Measurements from ENCODE around the gene TMEM164. TPM values are rescaled to one million over a fixed set of nuclear protein-coding genes. Genes with fewer than 3 reads are reported as not detected.

TMEM164 gene
- total and polyA plus RNA-seq, 2 of the 4 experiments (the other 2 are of a cell fraction): 6.3 to 7.1 TPM

DNA sequence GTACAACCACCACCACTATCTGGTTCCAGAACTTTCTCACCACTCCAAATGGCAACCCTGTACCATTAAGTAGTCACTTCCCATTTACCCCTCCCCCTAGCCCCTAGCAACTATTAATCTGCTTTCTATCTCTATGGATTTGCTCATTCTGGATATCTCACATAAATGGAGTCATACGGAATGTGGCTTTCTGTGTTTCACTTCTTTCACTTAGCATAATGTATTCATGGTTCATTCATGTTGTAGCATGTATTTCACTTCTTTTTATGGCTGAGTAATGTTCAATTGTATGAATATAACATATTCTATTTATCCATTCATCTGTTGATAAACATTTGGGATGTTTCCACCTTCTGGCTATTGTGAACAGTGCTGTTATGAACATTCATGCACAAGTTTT is 210.3 kb downstream of the TMEM164 start:
- CTCF ChIA-PET: no interaction called here

More for the DNA sequence above, 210.3 kb downstream of the TMEM164 start:
- H4K8ac ChIP-seq (ENCODE audit: low read depth in 2 of 2, low read length in 2 of 2): no peak overlapping the region
- no peaks in the 10 kb centered on the region for H3K9me1 ChIP-seq (ENCODE audit: insufficient read depth, low read length)
- no peak overlapping the region for H2BK20ac ChIP-seq (ENCODE audit: low read depth, low read length)
- no peak overlapping the region for H2BK15ac ChIP-seq (ENCODE audit: low read depth, low read length)
- no peaks in the 10 kb centered on the region for H3K36me3 ChIP-seq (ENCODE audit: control insufficient read depth, insufficient read depth, low read length)
- H4K91ac ChIP-seq (ENCODE audit: insufficient read depth, low read depth, low read length): no peak overlapping the region
- no peak overlapping the region for H3K18ac ChIP-seq (ENCODE audit: low read depth, low read length)
- POLR2A ChIA-PET (ENCODE audit: unreplicated experiment): no interaction called here
- no peak overlapping the region; the same call in 1 of the 2 replicates for H2BK120ac ChIP-seq (ENCODE audit: low read depth, low read length)
- no CpG with 5 or more reads among the region's 1 CpG for WGBS, 2 experiments (ENCODE audit: extremely low coverage in 2 of 2, insufficient read length in 1 of 2)
- H3K4me1 ChIP-seq (ENCODE audit: control insufficient read depth, insufficient read depth, low read length): peaks cover 7% of the 10 kb centered on the region
- no peak overlapping the region for H4K5ac ChIP-seq (ENCODE audit: low read depth, low read length)
- dilution Hi-C loops (cut with HindIII; ENCODE audit: low sequenced_read_pairs, unreplicated experiment): no loop called here
- H3K27ac ChIP-seq (ENCODE audit: insufficient read depth, low read length): no peak overlapping the region
- no peak overlapping the region for H3K23ac ChIP-seq (ENCODE audit: low read depth, low read length)
- no peak overlapping the region for H2AK9ac ChIP-seq (replicated peaks; ENCODE audit: low read depth, low read length, poor library complexity)
- intact Hi-C loops (cut with micrococcal nuclease): no loop called here
- no peaks in the 10 kb centered on the region for H3K27me3 ChIP-seq (ENCODE audit: control insufficient read depth, insufficient read depth, low read length)
- DNase-seq (no peak), ATAC-seq (ENCODE audit: low read depth) (no peak)
- no peaks in the 10 kb centered on the region for H3K9me3 ChIP-seq (ENCODE audit: control insufficient read depth, insufficient read depth, low read length)
- H4K20me1 ChIP-seq (ENCODE audit: insufficient read depth, low read length): no peaks in the 10 kb centered on the region
- H2BK5ac ChIP-seq (ENCODE audit: low read depth, low read length, poor library complexity, severe bottlenecking): no peak overlapping the region
- BruUV-seq (replicated peaks): no TSS peak
- no peak overlapping the region for H3K56ac ChIP-seq (ENCODE audit: extremely low read depth, insufficient read depth, low read length)
- no peak overlapping the region for H3K9ac ChIP-seq (ENCODE audit: low read depth, low read length)
- TF ChIP-seq BHLHE40 (IDR thresholded peaks at IDR 0.05; ENCODE audit: low read depth, low read length) (no peak), NFE2L2 (IDR thresholded peaks at IDR 0.05; ENCODE audit: low read depth, low read length) (no peak), MAFK (IDR thresholded peaks at IDR 0.05; ENCODE audit: low read depth, low read length) (no peak), CTCF (conservative IDR thresholded peaks at IDR 0.05; ENCODE audit: low read depth, low read length) (no peak), USF2 (IDR thresholded peaks at IDR 0.05; ENCODE audit: low read depth, low read length) (no peak), RCOR1 (IDR thresholded peaks at IDR 0.05; ENCODE audit: insufficient replicate concordance, low read length) (no peak), POLR2A (IDR thresholded peaks at IDR 0.05; ENCODE audit: low read depth, low read length) (no peak)
- TF ChIP-seq, protein P1, sequence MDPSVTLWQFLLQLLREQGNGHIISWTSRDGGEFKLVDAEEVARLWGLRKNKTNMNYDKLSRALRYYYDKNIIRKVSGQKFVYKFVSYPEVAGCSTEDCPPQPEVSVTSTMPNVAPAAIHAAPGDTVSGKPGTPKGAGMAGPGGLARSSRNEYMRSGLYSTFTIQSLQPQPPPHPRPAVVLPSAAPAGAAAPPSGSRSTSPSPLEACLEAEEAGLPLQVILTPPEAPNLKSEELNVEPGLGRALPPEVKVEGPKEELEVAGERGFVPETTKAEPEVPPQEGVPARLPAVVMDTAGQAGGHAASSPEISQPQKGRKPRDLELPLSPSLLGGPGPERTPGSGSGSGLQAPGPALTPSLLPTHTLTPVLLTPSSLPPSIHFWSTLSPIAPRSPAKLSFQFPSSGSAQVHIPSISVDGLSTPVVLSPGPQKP (IDR thresholded peaks at IDR 0.05; ENCODE audit: borderline replicate concordance, low read depth, low read length): no peak
- H2AK5ac ChIP-seq (ENCODE audit: low read depth, low read length): no peak overlapping the region
- no peak overlapping the region for H3K4me2 ChIP-seq (ENCODE audit: low read depth, low read length)
- no peak overlapping the region for H2AFZ ChIP-seq (replicated peaks; ENCODE audit: low read length, poor library complexity)
- H3K14ac ChIP-seq (replicated peaks; ENCODE audit: low read depth, low read length): no peak overlapping the region
- no peak overlapping the region for H3K4me3 ChIP-seq (ENCODE audit: insufficient read depth, low read depth, low read length)
- no peak overlapping the region for H3K4ac ChIP-seq (ENCODE audit: low read depth, low read length)
- in situ Hi-C loops (cut with MboI; ENCODE audit: low sequenced_read_pairs): no loop called here
- H3K79me1 ChIP-seq (ENCODE audit: low read depth in 1 of 2, low read length in 2 of 2): peaks cover 6 to 10% of the 10 kb centered on the region in 2 experiments; a peak in 3 of 4 replicates

Data from IMR-90 (cell line).